ENCODE measurements around the gene GRID2IP. TPM values are rescaled to one million over a fixed set of nuclear protein-coding genes. Genes with fewer than 3 reads are reported as not detected.
"Not testable (repeated sequence)": the region's sequence is repeated elsewhere in the genome, so short reads cannot be mapped to it uniquely, and the experiment has no call there.

GRID2IP gene
- 0.86 TPM for total RNA-seq

DNA sequence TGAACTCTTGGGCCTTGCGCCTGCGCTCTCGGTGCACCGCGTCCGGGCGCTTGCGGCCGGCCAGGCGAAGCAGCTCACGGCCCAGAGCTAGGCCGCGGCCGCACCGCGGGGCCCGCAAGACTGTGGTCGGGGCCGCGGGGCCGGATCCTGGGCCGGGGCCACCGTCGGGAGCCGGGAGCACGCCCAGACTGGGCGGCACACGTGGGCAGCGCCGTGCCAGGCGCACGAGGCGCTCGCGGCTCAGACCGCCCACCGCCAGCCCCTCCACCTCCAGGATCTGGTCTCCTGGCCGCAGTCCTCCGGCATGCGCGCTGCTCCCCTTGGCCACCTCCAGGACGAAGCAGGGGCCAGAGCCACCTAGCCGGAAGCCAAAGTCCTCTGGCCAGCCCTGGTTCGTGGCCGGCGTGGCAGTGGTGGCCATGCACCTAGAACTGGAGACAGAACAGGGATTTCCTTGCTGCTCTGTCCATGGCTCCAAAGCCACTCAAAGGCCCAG lies at the start of gene GRID2IP:
Gene GRID2IP, minus strand, starts transcription at position 446 of the 496 bp plus-strand sequence. Its CDS starts 25 bp downstream, at position 421.
- DNase-seq (ENCODE audit: low spot score) = no peak

DNA sequence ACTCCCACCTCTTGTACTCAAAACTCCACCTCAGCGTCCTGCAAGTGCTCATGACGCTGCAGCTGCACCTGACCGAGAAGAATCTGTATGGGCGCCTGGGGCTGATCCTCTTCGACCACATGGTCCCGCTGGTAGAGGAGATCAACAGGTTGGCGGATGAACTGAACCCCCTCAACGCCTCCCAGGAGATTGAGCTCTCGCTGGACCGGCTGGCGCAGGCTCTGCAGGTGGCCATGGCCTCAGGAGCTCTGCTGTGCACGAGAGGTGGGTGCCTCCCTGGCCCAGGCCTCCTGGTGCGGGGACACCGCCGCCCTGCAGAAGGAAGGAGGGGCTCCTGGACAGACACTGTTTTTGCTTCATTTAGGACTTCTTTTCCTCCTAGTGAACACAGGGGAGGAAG lies 48.8 kb upstream of the GRID2IP start:
- no peak for DNase-seq (ENCODE audit: low spot score)

DNA sequence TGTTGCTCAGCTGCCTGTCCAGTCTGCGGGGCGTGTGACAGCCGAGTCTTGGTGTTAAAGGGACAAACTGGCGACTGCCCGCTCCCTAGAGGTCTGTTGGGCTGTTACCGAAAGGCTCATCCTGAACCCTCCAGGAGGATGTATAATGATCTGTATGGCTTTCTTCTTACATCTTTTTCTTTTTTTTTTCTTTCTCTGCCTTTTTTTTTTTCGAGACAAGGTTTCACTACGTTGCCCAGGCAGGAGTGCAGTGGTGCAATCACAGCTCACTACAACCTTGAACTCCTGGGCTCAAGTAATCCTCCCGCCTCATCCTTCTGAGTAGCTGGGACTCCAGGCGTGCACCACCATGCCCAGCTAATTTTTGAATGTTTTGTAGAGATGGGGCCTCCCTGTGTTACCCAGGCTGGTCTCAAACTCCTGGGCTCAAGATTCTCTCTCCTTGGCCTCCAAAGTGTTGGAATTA lies 39.4 kb upstream of the GRID2IP start:
- no peak for DNase-seq (ENCODE audit: low spot score)

DNA sequence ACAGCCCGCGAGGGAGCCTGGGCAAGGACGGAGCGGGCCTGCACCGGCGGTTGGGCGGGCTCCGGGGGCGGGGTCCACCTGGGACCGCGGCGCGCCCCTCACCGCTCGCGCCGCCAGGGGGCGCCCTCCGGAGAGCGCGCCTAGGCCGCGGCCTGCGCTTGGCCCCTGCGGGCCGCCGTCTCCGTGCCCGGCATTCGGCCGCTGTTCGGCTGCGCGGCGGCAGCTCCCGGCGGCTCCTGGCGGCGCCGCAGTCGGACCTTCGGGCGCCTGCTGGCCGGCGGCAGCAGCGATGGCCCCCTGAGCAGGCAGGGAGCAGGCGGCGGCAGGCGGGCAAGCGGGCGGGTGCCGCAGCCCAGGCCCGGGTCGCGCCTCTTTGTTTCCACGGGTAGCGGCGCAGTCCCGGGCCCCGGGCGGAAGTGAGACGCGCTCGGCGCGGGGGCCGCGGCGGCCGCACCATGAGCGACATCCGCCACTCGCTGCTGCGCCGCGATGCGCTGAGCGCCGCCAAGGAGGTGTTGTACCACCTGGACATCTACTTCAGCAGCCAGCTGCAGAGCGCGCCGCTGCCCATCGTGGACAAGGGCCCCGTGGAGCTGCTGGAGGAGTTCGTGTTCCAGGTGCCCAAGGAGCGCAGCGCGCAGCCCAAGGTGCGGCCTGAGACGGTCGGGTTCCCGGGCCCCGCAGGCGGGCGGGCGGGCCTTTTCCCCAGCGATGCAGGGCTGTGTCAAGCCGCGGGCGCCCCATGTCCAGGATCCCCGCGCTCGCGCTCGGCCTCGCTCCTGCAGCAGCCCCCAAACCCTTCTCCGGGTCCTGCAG lies 38.8 kb upstream of the GRID2IP start, which contains the start of gene INTS15:
Gene INTS15, plus strand, starts transcription at position 193 of the 816 bp plus-strand sequence. Its CDS starts 263 bp downstream, at position 456.
- peak; percentile 69 for DNase-seq (ENCODE audit: low spot score)

DNA sequence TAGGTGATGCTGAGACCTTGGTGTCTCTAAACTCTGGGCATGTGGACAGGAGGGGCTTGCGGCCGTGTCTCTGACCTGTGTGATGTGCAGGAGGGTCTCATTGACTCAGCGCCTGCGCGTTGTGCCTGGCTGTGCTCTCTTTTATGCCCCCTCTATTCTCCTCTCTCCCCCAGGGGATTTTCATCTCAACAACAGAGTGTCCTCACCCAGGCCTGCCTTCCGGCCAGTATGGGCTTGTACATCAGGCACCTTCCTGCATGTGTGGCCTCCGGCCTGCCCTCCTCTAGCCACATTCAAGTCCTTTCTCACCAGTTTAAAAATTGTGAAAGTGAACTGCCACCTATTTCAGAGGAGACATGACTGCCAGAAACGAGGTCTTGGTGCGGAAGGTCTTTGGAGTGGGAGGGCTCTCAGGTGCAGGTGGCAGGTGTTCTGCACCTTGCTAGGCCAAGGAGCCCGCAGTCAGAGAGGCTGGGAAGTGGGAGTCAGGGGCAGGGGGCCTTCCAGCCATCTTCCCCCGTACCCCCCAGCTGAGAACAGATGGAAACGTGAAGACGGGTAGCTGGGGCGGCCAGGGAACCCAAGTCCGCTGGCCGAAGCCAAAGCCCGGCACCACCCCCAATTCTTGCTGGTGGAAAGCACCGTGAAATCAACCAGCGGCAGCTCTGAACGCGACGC lies 38.0 kb upstream of the GRID2IP start:
- no peak for DNase-seq (ENCODE audit: low spot score)

DNA sequence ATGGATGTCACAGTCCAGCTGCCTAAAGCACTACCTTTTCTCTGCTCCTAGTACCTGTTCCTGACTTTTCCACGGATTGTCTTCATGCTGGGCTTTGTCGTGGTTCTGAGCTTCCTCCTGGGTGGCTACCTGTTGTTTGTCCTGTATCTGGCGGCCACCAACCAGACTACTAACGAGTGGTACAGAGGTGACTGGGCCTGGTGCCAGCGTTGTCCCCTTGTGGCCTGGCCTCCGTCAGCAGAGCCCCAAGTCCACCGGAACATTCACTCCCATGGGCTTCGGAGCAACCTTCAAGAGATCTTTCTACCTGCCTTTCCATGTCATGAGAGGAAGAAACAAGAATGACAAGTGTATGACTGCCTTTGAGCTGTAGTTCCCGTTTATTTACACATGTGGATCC lies 37.3 kb upstream of the GRID2IP start:
- no peak for DNase-seq (ENCODE audit: low spot score)

DNA sequence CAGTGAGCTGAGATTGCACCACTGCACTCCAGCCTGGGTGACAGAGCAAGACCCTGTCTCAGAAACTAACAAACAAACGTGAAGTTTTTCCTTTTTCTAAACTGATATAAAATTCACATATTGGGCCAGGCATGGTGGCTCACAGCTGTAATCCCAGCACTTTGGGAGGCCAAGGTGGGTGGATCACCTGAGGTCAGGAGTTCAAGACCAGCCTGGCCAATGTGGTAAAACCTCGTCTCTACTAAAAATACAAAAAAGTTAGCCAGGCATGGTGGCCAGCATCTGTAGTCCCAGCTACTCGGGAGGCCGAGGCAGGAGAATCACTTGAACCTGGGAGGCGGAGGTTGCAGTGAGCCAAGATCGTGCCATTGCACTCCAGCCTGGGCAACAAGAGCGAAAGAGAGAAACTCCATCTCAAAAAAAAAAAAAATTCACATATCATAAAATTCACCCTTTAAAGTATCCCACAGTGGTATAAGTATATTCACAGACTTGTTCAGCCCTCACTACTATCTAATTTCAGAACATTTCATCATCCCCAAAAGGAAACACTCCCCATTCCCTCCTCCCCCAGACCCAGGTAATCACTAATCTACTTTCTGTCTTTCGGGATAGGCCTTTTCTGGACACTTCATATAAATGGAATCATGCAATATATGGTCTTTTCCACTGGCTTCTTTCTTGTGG lies 34.6 kb upstream of the GRID2IP start:
- not testable (repeated sequence) for DNase-seq (ENCODE audit: low spot score)

DNA sequence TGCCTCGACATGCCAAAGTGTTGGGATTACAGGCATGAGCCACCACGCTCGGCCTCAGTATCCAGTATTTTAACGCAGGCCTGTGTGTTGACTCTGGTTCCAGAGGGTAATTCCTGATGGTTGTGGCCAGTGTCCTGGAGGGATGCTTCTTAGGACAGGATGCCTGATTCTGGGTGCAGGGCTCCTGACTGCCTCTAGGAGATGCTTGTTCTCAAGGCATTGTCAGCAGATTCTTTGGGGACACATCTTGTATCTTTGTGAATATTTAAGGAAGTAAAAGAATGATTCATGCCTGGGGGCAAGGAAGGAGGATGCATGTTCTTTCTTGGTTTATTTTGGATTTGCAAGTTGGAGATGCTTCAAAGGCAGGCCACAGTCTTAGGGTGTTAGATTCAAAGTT lies 28.2 kb upstream of the GRID2IP start:
- DNase-seq (ENCODE audit: low spot score) = no peak

DNA sequence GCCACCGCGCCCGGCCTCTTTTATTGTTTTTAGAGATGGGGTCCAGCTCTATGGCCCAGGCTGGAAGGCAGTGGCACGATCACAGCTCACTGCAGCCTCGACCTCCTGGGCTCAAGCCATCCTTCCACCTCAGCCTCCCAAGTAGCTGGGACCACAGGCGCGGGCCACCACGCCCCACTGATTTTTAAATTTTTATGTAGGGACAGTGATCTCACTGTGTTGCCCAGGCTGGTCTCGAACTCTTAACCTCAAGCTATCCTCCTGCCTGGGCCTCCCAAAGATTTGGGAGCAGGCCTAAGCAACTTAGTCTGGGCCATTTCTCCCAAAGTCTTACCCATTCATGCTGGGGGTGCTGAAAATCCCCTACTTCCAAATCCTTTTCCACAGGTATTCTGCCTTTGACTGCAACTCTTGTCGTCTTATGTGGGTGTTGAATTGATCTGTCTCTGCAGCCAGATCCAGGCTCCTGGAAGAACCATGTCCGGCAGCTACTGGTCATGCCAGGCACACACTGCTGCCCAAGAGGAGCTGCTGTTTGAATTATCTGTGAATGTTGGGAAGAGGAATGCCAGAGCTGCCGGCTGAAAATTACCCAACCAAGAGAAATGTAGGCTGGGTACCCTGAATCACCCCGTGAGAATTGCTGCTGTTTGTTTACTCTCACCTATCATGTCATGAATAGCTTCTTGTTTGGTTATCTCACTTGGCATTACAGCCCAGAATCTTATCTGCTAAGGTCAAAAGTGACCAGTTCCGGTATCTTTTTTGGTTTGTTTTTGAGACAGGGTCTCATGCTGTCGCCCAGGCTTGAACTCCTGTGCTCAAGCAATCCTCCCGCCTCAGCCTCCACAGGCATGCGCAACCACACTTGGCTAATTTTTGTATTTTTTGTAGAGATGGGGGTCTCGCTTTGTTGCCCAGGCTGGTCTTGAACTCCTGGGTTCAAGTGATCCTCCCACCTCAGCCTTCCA lies 27.1 kb upstream of the GRID2IP start:
- DNase-seq (ENCODE audit: low spot score) = no peak

DNA sequence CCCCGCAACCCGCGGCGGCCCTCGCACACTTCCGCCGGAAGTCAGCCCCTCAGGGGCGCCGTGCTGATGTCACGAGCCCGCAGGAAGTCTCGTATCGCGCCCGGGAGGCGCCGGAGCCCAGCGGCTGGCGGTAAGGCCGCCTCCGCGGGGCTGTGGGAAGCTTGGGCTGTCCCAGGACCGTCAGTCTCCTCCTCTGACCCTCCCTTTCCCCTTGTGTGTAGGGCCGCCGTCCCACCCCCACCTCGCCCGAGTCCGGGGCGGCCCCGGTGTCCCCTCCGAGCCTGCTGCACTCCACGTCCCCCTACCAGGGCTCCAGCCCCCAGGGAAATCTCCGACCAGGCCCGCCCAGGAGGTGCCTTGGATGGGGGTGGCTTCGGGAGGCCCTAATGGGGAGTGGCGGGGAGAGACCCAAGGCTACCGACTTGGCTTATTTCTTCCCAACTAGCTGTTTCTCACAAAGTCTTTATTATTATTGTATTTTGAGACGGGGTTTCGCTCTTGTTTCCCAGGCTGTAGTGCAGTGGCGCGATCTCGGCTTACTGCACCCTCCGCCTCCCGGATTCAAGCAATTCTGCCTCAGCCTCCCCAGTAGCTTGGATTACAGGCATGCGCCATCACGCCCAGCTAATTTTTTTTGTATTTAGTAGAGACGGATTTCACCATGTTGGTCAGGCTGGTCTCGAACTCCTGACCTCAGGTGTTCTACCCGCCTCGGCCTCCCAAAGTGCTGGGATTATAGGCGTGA lies 26.3 kb upstream of the GRID2IP start, which contains the start of gene ZDHHC4:
Gene ZDHHC4, plus strand, starts transcription at position 86 of the 745 bp plus-strand sequence. CDS start 3,108 bp downstream, outside the sequence.
- DNase-seq (ENCODE audit: low spot score) = peak; percentile 87

DNA sequence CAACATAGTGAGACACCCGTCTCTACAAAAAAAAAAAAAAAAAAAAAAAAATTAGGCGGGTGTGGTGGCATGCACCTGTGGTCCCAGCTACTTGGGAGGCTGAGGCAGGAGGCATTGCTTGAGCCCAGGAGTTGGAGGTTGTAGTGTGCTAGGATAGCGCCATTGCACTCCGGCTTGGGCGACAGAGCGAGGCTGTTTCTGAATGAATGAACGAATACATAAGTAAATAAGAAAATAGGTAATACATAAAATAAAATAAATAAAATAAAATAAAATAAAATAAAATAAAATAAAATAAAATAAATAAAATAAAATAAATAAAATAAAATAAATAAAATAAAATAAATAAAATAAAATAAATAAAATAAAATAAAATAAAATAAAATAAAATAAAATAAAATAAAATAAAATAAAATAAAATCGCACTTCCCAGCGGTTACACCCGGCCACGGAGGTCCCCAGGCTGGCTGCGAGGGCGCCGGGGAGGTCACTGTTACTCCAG lies 25.7 kb upstream of the GRID2IP start:
- not testable (repeated sequence) for DNase-seq (ENCODE audit: low spot score)

DNA sequence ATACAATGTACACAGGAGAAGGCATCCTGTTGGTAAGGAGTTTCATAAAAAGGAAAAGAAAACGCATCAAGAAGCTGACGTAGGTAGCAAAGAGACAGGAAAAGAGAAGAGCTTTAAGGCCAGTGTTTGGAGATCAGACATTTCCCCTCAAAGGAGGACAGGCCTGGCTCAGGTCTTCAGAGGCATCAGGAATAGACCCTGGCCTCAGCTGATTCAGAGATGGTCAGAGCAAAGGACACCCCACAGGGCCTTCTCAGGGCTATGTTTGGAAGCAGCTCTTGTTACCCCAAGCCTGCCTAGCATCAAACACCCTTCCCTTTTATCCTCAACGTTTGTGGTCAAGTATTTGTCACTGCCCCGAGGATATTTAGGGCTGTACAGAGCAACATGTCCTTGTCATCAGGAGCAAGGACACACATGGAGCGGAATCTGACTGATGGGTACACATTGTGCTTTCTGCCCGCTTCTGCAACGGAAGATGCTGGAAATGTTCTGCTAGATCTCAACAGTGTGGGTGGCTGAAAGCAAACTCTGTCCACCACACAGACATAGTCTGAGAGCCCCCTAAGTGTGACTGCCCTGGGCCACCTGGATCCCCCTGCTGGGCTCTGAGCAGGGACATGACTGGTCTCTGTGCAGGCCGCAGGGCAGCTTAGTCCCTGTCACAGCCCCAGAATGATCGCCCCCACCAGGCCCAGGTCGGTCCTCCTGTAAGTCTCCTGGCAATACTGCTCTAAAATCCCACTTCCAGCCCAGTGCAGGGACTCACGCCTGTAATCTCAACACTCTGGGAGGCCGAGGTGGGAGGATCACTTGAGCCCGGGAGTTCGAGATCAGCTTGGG lies 25.0 kb upstream of the GRID2IP start:
- DNase-seq (ENCODE audit: low spot score) = no peak

DNA sequence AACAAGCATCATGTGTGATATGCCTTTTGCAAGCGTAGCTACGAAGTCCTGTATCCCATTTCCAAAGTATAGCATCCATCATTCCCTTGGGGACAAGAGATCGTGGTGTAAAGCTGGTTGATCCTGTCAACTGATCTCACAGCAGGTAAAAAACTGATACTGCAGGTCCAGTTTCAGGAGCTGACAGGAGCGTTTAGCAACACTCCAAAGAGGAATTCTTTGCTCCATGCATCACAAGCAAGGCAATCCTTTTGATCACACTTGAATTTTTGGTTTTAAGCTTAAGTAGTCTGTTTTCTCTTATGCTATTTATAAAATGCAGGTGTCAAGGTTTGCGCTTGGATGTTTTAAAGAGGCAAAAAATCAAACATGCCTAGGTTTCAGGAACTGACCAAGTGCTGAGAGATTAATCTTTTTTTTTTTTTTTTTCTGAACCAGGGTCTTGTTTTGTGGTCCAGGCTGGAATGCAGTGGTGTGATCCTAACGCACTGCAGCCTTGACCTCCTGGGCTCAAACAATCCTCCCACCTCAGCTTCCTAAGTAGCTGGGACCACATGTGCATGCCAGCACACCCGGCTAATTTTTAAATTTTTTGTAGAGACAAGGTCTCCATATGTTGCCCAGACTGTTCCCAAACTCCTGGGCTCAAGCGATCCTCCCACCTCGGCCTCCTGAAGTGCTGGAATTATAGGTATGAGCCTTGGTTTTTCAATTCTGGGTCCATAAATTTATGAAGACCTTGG lies 24.2 kb upstream of the GRID2IP start:
- DNase-seq (ENCODE audit: low spot score) = no peak

DNA sequence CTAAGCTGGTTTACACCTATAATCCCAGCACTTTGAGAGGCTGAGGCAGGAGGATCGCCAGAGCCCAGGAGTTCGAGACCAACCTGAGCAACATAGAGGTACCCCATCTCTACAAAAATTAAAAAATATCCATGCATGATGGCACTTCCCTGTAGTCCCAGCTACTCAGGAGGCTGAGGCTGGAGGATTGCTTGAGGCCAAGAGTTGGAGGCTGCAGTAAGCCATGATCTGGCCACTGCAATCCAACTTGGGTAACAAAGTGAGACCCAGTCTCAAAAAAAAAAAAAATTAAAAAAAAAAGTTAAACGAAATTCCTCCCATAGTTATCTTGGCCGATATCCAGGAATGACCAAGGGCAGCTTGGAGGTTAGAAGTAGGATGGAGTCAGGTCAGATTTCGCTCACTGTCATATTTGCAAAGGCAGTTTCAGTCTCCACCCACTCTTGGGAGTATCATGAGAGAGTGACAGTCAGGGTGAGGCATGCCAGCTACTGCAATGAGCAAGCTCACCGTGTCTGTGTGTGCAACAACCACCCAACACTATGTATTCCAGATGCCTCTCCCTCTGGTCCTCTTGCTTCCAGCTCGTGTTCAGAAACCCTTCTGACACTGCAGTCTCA lies 20.0 kb upstream of the GRID2IP start:
- no peak for DNase-seq (ENCODE audit: low spot score)

DNA sequence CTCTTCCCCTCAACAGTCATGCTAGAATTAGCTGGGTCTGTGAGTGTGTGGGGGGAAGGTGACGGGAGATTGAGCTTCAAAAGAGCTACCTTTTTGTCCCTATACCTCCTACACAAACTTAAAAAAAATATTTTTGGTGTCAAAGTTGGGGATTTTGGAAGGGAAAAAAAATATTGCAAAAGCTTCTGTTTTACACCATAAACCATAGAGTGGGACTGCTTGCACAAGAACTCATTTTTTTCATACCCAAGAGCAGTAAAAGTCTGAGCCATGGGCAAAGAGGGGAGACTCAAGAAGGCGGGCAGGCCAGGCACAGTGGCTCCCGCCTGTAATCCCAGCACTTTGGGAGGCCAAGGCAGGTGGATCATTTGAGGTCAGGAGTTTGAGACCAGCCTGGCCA lies 16.6 kb upstream of the GRID2IP start:
- no peak for DNase-seq (ENCODE audit: low spot score)

DNA sequence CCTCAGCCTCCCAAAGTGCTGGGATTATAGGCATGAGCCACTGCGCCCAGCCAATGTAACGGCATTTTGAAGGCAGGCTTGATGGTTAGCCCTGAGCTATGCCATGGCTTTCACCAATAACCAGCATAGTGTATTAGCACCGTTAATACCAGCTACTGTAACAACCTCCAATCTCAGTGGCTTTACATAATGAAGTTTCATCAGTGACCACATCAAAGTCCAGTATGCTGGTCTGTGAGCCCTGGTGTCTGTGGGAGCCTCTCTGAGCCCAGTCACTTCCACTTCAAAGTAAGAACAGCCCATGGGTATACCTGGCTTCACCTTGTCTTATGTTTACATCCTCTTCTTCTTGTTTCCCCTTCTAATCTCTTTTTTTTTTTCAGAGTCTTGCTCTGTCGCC lies 14.4 kb upstream of the GRID2IP start:
- DNase-seq (ENCODE audit: low spot score) = no peak

DNA sequence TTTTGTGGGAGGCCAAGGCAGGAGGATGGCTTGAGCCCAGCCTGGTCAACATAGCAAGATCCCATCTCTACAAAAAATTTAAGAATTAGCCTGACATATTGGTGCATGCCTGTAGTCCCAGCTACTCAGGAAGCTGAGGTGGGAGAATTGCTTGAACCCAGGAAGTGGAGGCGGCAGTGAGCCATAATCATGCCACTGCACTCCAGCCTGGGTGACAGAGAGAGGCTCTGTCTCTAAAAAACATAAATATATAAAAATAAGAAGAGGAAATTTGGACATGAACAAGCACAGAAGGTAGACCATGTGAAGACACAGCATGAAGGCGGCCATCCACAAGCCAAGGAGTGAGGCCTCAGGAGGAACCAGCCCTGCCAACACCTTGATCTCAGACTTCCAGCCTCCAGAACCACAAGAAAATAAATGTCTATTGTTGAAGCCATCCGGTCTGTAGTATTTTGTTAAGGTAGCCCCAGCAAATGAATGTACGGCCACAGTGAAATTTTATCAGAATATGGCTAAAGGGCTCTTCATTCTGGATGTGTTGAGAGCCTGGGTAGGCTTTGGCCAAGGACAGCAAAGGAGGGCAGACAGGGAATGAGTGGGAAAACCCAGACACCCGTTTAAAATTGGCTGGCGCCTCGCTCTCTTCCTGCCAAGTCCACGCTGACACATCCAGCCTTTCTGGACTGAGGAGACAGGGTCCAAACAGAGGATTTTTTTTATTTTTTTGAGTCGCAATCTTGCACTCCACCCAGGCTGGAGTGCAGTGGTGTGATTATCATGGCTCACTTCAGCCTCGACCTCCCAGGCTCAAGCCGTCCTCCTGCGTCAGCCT lies 12.9 kb upstream of the GRID2IP start:
- no peak for DNase-seq (ENCODE audit: low spot score)
